Ureter (tissue), 1 donor: ENCODE results near the gene TMIE. TPM values are rescaled to one million over a fixed set of nuclear protein-coding genes. Genes with fewer than 3 reads are reported as not detected.

Experiments used
- DNase-seq: peaks from one replicate; pipeline ENCODE4 v3.0.0-alpha.2; 2020; ENCODE audit warnings: low spot score
- total RNA-seq: library from RNA; stranded (reverse); gene quantifications from one replicate; pipeline ENCODE4 v1.2.4, GENCODE V29; 2023
- donor health status: DM: yes; HTN: yes; CAD: no.

TMIE gene, protein sequence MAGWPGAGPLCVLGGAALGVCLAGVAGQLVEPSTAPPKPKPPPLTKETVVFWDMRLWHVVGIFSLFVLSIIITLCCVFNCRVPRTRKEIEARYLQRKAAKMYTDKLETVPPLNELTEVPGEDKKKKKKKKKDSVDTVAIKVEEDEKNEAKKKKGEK
- total RNA-seq, result 1.0 TPM

DNA sequence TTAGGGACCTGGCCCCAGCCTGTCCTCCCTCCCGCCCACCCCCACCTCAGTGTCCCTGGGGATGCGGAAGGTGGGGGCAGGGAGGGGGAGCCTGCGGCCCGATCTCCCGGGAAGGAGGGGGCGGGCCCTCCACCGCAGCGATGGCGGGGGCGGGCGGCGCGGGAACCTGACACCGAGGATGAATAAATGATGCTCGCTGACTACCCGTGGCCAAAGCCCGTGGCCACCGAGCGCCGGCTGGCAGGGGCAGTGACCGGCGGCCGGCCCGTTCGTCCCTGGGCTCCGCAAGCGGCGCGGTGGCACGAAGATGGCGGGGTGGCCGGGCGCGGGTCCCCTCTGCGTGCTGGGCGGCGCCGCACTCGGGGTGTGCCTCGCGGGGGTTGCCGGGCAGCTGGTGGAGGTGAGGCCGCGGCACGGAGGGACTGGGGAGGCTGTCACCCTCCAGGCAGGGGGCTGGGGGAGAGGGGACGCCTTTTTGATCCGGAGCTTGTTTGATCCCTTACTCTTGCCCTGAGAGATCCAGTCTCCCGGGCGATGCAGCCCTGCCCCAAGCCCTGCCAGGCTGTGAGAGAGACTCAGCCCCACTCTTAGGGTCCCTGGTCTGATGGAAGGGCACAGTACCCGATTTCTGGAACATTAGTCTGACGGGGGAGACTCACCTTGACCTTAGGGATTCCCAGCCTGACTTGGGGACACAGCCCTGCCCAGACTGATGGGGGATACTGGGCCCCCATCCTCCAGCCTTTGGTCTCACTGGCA, at the start of gene TMIE:
Gene TMIE, plus strand, starts transcription at position 212 of the 759 bp plus-strand sequence. Its CDS starts 96 bp downstream, at position 308.
- DNase-seq, result no peak

DNA sequence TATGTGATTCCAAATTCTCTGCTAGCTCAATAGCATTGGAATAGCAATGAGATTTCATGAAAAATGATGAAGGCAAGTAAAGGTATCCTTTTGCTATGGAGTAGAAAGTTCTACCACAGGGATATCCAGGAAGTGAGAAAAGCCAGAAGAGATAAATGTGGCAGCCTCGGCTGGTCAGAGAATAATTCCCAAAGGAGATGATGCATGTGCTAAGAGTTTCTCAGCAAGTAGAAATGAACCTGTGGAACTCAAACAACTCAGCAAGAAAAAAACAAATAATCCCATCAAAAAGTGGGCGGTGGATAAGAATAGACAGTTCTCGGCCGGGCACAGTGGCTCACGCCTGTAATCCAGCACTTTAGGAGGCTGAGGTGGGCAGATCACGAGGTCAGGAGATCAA, 45.9 kb upstream of the TMIE start:
- no peak for DNase-seq

DNA sequence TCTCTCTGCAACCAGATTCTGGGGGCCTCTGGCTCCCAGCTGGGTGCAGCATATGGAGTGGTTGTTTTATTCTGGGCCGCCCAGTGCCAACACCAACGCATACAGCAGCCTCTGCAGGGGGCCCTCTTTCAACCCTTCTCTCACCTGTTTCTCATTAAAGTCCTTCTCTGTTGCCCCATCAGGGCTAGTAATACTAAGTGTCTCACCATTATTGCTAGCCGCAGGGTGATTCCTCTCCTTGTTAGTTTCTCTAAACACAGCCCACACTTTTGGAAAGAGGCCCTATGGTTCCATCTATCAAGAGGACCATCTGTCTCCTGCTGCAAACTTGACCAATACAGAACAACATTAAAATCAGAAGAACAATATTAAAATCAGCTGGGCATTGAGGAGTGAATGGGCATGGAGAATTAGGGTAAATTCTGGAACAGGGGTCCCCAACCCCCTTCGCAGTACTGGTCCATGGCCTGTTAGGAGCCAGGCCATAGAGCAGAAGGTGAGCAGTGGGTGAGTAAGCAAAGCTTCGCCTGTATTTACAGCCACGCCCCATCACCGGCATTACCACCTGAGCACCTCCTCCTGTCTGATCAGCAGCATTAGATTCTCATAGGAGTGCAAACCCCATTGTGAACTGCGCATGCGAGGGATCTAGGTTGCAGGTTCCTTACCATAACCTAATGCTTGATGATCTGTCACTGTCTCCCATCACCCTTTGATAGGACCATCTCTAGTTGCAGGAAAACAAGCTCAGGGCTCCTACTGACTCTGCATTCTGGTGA, 44.2 kb upstream of the TMIE start:
- no peak for DNase-seq

DNA sequence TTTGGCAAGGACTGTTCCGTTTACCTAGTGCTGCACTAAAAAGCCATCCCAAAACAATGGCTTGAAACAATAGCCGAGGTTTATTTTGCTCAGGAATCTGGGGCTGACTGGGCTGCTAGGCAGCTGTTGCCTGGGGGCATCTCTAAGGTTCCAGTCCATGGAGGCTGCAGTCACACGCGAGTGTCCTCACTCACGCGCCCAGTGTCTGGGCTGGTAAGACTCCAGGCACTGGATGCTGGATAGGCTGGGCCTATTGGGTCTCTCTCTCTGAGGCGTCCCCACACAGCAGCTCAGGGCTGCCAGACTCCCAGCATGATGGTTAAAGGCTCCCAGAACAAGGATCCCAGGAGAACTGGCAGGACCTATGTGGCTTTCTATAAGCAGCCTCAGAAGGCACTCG, 41.9 kb upstream of the TMIE start:
- DNase-seq, result no peak

DNA sequence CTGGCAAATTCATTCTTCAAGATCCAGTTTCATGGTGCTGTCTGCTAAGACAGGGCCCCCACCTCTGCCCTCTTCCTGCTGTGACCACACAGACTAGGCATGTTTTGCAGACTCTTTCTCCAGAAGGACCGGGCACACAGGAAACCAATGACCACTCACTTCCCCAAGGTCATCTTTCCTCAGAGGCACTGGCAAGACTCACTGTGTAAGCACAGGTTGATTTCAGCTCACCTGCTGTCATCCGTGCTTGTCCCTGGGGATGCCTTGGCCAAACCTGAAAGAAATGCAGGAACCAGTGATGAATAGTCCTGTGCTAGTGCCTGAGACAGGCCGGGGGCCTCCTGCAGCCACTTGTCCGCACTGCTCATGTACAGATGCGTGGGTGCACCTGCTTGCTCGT, 41.2 kb upstream of the TMIE start:
- peak; percentile 39 for DNase-seq

DNA sequence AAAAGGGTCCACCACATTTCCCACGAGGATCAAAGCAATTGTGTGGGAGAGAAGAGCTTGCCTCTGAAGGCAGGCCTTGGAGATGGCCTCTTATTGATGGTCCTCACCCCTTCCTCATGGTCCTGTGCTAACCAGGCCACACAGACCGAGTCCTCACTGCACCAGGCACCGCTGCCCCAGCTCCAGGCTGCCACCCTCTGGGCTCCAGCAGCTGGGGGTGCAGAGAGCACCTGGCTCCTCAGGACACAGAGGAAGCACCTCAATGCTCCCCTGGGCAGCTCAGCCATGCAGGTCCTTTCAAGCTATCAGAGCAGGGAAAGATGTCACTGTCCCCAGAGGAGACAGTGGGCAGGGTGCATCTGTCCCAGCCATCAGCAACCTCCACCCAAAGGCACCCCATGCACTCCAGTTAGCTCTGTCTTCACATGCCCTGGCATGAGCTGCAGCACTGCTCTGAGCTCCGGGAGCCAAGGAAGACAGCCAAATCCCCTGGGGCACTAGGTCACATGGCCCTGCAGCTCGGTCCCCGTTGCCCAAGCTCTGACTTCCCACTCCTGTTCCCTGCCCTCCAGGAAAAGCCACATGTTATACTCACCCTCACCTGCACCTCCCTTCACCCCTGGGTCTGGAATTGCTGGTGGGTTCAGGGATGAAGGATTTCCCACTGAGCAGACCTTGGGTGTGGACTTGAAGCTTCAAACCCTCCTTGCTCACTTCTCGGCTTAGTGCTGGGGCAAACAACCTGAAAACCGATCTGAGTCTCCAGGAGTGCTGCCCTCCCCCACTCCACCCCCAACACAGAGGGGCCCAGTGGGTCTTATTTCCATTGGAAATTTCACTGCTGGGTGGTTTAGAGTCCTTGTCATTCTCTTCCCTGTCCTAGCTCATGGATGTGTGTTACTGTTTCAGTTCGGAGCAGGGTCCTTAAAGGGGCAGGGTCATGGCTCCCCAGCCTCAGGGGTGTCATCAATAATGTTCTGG, 40.4 kb upstream of the TMIE start:
- DNase-seq, result peak; percentile 65

DNA sequence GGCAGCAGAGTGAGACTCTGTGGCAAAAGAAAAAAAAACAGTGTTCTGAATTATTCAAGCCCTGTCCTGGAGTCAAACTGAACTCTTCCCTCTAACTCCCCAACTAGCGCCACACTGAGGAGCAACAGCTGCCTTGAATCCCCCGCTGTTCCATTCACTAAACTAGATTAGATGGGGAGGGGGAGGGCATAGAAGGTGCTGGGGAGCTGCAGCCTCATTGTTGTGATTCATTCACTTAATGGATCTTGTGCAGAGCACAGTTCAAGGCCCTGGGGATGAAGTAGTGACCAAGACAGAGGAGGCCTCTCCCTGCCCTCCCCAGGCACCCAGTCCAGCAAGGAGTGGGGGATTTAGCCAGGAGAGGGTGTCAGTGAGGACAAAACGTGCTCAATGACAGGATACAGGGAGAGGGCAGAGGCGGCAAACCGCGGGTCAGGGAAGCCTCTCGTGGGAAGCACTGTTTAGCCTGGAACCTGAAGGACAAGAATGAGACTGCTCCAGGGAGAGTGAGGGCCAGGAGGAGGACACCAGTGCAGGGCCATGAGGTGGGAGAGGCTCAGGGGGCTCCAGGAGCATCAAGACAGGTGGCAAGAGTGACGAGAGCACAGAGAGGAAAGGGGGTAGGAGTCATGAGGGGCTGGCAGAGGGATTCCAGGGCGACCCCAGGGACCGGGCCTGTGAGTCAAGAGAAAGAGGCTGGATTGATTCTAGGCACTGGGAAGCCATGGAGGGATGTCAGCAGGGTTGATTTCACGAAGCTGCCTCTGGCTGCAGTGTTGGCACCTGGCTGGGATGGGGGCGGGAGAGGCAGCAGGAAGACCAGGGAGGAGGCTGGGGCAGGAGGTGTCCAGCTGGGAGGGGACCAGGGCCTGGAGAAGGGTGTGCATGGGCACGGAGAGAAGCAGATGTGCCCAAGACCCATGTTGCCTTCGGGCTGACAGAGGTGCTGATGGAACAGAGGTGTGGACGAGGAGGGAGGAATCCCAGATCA, 39.1 kb upstream of the TMIE start:
- no peak for DNase-seq

DNA sequence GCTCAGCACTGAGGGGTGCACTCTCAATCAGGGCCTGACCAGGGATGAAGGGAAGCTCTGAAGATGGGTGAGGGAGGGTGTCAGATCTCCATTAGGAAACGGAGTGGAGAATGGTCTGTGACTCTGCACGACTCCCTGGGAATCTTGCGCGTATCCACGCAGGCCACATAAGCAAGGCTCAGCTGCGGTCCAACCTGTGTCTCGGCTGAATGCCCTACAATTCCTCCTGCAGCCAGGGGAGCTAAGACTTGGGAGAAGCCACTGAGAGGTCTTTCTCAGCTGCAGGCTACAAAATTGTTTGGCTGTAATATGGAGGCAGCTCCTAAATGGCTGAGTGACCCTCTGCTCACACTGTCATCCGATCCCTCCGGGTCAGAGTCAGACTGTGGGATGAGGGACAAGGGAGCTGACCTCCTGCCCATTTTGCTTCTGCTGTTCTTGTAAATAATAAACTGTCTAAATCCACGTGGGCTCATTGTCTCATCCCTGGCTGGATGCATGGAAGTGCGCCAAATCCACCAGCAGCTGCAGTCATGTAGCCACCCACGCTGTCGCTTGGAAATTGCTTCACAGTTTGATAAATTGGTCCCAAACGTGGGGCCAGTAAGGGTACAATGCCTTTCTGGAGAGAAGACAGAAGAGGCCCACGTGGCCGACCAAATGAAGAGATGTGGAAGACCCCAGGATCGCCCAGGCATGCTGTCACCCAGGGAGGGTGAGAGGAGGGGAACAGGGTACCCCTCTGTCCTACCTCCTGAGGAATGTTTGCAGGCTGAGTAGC, 38.2 kb upstream of the TMIE start:
- DNase-seq, result peak; percentile 54

DNA sequence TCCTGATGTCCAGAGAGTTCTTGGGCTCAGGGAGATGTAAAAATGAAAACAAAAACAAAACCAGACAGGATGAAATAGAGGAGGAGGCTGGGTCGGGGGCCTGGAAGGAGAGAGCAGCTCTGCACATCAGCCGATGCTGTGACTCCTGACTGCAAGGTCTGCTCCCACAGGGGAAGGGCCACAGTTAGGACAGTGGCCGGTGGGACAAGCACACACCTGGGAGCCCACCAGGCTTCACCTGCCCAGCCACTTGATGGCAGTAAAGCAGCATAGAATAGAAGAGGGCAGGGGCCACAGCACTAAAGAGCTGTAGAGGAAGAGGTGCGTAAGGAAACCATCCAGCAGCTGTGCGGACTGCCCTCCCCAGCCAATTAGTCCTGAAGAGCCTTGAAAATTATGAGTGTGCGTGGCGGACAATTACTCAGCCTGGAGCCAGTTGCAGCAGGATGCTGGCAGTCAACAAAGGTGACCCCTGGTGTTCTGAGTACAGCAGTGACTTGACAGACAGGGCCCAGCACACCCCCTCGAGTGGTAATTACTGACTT, 37.5 kb upstream of the TMIE start:
- DNase-seq, result peak; percentile 41

DNA sequence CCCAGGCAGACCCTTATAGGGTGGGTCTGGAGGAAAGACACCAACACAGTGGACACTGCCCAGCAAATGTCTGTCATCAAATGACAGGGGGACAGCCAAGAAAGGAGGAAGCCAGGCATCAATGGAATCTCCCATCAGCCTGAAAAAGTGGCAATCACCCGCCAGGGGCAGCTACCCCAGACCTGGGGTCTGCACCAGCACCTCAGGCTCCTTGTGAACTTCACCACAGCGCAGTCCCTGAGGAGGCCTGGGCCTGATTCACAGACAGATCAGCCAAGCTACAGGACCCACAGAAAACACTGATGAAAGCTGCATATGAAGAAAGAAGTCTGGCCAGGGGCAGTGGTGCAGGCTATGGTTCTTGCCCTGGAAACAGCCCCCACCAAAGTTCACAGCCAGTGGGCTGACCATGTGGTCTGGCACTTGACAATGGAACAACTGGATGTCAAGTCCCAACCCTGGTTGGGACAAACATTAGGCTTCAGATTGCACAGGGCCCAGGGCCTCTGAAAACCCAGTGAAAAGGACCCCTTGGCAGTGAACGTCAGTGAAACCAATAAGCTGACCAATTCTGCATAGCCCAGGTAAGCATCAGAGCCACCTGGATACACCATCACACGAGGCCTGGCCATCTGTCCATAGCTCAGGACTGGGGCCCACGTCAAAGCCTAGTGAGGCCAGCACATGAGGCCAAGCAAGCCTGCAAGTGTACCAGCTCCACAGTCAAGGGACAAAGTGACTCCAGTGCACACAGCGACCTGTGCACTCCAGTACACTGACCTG, 36.8 kb upstream of the TMIE start:
- no peak for DNase-seq

DNA sequence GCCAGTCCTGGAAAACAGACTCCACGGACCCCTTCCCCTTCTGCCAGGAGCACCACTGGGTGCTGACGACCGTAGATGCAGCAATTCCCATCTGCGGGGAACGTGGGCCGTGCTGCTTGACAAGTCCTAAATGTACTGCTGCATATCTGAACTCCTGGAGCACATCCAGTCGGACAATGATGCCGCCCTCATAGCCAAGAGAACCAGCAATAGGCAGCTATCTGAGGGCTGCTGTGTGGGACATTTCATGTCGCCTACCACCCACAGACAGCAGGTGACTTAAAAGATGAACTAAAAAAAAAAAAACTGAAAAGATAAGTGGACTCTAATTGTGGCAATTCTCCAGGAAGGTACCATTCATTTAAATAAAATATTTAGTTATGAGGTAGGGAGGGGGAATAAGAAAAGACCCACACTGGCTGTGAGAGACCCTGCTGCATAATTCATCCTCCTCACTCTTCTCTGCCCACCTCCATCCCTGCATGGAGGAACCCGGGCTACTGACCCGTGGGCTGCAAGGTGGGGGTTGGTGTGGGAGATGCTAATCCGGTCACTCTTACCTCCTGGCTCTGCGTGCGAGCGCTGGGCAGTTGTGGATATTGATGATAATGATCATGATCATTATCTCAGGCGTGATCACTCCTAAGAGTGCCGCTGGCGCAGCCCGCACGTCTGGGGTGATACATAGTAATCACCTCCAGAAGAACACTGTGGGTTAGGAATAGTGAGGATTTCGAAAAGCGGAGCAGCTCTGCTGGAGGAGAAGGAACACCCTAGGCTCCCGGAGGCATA, 36.0 kb upstream of the TMIE start:
- peak; percentile 34 for DNase-seq

DNA sequence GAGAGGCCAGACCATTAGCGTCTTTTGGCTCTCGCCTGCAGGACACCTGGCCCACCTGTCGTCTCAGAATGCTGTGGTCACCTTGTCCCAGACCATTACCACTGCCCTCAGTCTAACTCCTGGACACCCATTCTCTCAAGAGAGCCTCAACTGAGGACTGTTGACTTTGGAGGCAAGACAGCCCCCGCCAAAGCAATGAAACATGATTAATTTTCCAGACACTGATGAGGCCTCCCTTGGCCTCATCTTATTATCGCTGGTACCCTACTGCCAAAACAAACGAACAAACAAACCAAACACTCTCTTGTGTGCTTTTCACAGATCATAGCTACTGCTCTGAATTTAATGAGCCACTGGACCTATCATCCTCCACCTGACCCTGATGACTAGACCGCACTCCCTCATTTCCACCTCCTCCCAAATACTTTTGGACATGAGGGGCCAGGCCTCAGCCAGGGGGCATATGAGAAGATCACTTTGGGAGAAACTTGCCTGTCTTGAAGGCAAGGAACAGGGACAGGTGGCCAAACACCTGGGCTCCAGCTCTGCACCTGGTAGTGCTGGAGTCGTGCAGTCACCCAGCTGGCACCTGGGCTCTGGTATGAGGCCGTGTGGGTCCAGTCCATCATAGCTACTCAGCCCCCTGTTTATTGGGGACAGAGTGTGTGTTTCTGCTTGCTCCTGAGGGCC, 35.3 kb upstream of the TMIE start:
- peak; percentile 34 for DNase-seq

DNA sequence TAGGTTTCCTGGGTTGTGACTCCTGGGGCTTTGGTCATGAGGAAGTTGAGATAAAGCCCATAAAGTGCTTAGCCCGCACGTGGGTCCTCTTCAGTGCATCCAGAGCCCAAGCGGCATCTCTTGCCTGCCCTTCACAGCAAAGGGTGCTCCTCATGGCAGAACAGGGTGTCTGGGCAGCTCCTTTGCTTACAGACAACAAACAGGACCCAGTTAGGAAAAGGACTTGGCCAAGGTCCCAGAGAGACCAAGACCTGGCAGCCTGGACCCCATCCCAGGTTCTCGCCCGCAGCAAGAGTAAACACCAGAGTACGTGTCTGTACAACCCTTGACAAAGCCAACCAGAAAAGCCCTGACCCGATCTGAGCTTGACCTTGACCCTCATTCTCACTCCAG, 34.7 kb upstream of the TMIE start:
- peak; percentile 34 for DNase-seq

DNA sequence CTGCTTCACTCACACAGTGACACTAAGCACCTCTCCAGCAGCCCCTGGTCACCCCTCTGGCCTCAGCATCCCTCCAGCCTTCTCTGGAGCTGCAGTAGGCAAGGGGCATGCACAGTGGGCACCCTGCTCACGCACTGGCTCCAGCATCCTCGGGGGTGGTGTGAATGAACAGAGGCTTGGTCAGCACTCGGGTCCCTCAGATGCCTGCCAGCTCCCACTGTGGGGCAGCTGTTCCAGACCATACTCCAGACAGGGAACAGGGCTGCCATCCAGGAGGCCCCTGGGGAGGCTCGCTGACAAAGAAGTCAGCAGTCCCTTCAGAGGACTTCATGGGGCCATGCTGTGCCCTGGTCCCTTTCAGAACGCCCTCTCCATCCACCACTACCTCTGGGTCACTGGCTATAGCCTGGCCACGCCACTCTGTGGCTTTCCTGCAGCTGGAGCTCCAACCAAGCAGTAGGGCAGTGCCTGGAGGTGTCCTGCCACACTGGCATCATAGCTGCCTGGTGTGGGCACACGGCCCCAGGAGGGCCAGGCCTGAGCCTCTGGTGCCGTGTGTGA, 34.1 kb upstream of the TMIE start:
- DNase-seq, result peak; percentile 38

DNA sequence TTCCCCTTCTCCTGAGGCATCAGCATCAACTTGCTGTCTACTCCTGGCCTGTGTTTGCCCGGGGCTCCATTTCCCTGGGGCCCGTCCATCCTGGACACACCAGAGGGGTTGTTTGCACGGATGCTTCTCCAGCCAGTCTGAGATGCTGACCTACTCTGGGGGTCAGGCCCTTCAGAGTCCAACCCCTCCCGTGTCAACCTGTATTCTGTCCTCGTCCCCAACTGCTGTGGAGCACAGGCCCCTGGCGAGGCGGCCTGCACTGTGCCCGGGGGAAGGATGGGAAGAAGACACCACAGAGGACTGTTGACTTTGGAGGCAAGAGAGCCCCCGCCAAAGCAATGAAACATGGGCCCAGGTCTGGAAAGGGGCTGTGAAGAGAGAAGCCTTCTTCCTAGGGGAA, 33.5 kb upstream of the TMIE start:
- DNase-seq, result peak; percentile 36

DNA sequence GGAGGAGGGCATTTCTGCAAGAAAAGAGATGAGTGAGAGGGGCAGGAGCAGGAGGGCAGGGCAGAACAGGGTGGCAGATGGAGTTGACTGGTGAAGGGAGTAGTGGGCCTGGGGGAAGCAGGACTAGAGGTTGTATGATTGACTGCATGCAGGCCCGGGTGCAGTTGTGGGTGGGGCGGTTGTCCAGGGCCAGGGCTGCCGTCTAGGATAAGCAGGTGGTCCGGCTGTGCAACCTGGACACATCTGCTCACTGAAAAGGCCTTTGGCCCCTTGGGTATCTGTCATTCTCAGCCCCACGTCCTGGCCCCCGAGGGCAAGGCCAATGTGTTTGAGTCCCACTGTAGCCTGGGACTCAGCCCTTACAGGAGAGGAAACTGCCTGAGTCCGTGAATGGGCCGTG, 33.1 kb upstream of the TMIE start:
- DNase-seq, result no peak

DNA sequence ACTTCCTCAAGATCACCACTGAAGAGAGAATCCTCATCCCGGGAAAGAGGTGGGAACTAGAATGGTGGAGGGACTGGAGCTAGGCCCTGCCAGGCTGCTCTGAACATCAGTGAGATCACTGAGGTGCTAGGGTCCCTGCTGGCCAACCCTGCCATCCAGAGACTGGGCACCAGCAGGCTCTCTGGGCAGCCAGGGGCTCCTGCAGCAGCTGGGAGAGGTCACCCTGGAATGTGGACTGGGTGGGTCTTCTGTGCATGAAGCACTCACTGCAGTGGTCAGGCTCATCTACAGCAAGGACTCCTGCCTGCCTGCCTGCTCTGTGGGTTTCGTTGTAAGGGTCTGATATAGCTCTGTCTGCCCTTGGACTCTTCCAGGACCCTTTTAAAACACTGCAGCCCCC, 32.6 kb upstream of the TMIE start:
- DNase-seq, result no peak
